SK-N-SH treated with all-trans-retinoic acid at 6 μM for 48 hours (cell line): ENCODE data around the gene CRYGS.

Experiments used
- ATAC-seq: fragments of 200-7000 bp; cut with Tn5 transposase; 3 replicates; pipeline ENCODE4 v1.9.1; 2020; ENCODE audit warnings: mild to moderate bottlenecking, moderate library complexity
- ARNTL ChIP-seq: fragments of 450-650 bp; formaldehyde crosslinking; IDR thresholded peaks from 2 replicates; pipeline ENCODE4 v1.5.0; 2020; ENCODE audit warnings: low read depth, mild to moderate bottlenecking, moderate library complexity, borderline replicate concordance
- BACH2 ChIP-seq: fragments of 250-450 bp; sonication (Bioruptor Pico); IDR thresholded peaks from 2 replicates; pipeline ENCODE4 v1.9.0; 2021; ENCODE audit warnings: mild to moderate bottlenecking, borderline replicate concordance
- CREB5 ChIP-seq: fragments of 250-450 bp; sonication (Bioruptor Pico); IDR thresholded peaks from 2 replicates; pipeline ENCODE4 v1.5.1; 2020; ENCODE audit warnings: low read depth, mild to moderate bottlenecking, moderate library complexity
- CSDC2 ChIP-seq: fragments of 250-450 bp; sonication (Bioruptor Pico); IDR thresholded peaks from 2 replicates; pipeline ENCODE4 v1.5.0; 2020; ENCODE audit warnings: mild to moderate bottlenecking, moderate library complexity
- CSRNP3 ChIP-seq: fragments of 250-450 bp; sonication (Bioruptor Pico); IDR thresholded peaks from 2 replicates; pipeline ENCODE4 v1.5.1; 2021; ENCODE audit warnings: mild to moderate bottlenecking, moderate library complexity
- ESRRG ChIP-seq: fragments of 250-450 bp; sonication (Bioruptor Pico); IDR thresholded peaks from 2 replicates; pipeline ENCODE4 v1.6.1; 2021; ENCODE audit warnings: mild to moderate bottlenecking
- GLIS3 ChIP-seq: fragments of 250-450 bp; sonication (Bioruptor Pico); IDR thresholded peaks from 2 replicates; pipeline ENCODE4 v1.5.0; 2020; ENCODE audit warnings: mild to moderate bottlenecking, moderate library complexity
- ISL1 ChIP-seq: fragments of 250-450 bp; sonication (Bioruptor Pico); IDR thresholded peaks from 2 replicates; pipeline ENCODE4 v2.1.2; 2022; ENCODE audit warnings: mild to moderate bottlenecking, moderate library complexity
- OSR1 ChIP-seq: fragments of 250-450 bp; sonication (Bioruptor Pico); IDR thresholded peaks from 2 replicates; pipeline ENCODE4 v1.8.0; 2022; ENCODE audit warnings: moderate library complexity, mild to moderate bottlenecking, inconsistent platforms
- PATZ1 ChIP-seq: fragments of 250-450 bp; sonication (Bioruptor Pico); IDR thresholded peaks from 2 replicates; pipeline ENCODE4 v1.8.0; 2020; ENCODE audit warnings: mild to moderate bottlenecking, moderate library complexity, borderline replicate concordance
- POU6F1 ChIP-seq: fragments of 250-450 bp; sonication (Bioruptor Pico); IDR thresholded peaks from 2 replicates; pipeline ENCODE4 v1.8.0; 2021; ENCODE audit warnings: low read depth, mild to moderate bottlenecking, moderate library complexity, borderline replicate concordance
- PPARA ChIP-seq: fragments of 250-450 bp; sonication (Bioruptor Pico); IDR thresholded peaks from 2 replicates; pipeline ENCODE4 v1.5.0; 2020; ENCODE audit warnings: mild to moderate bottlenecking, borderline replicate concordance
- RARB ChIP-seq: fragments of 250-450 bp; sonication (Bioruptor Pico); IDR thresholded peaks from 2 replicates; pipeline ENCODE4 v1.8.0; 2021; ENCODE audit warnings: mild to moderate bottlenecking, moderate library complexity
- TCF4 ChIP-seq: fragments of 250-450 bp; sonication (Bioruptor Pico); IDR thresholded peaks from 2 replicates; pipeline ENCODE4 v1.8.0; 2021; ENCODE audit warnings: mild to moderate bottlenecking, moderate library complexity, borderline replicate concordance
- TOX ChIP-seq: fragments of 250-450 bp; sonication (Bioruptor Pico); IDR thresholded peaks from 2 replicates; pipeline ENCODE4 v1.8.0; 2021; ENCODE audit warnings: mild to moderate bottlenecking, moderate library complexity, borderline replicate concordance
- ZFP3 ChIP-seq: fragments of 250-450 bp; sonication (Bioruptor Pico); IDR thresholded peaks from 2 replicates; pipeline ENCODE4 v1.5.0; 2020; ENCODE audit warnings: mild to moderate bottlenecking, moderate library complexity
- ZFP30 ChIP-seq: fragments of 450-650 bp; formaldehyde crosslinking; IDR thresholded peaks from 2 replicates; pipeline ENCODE4 v1.5.0; 2022; ENCODE audit warnings: mild to moderate bottlenecking, moderate library complexity
- ZNF565 ChIP-seq: fragments of 450-650 bp; formaldehyde crosslinking; conservative IDR thresholded peaks from 2 replicates; pipeline ENCODE4 v1.5.0; 2020; ENCODE audit warnings: low read depth, mild to moderate bottlenecking, moderate library complexity
- ZNF70 ChIP-seq: fragments of 450-650 bp; formaldehyde crosslinking; IDR thresholded peaks from 2 replicates; pipeline ENCODE4 v1.5.0; 2020; ENCODE audit warnings: mild to moderate bottlenecking, moderate library complexity
- ZNF8 ChIP-seq: fragments of 450-650 bp; formaldehyde crosslinking; IDR thresholded peaks from 2 replicates; pipeline ENCODE4 v1.5.0; 2020; ENCODE audit warnings: mild to moderate bottlenecking, moderate library complexity

CRYGS gene

GRCh38 chr3:186515125-186515524, 29.1 kb downstream of the CRYGS start:
- no peak for ATAC-seq
- no peak for TF ChIP-seq ARNTL (CRISPR knock-in tag)
- TF ChIP-seq ZNF70 (CRISPR knock-in tag): no peak
- TF ChIP-seq GLIS3 (CRISPR knock-in tag): no peak
- TF ChIP-seq OSR1 (CRISPR knock-in tag): no peak
- no peak for TF ChIP-seq ZNF8 (CRISPR knock-in tag)
- TF ChIP-seq CSRNP3: no peak
- no peak for TF ChIP-seq TOX (CRISPR knock-in tag)
- no peak for TF ChIP-seq BACH2
- no peak for TF ChIP-seq ISL1 (CRISPR knock-in tag)
- TF ChIP-seq CREB5: no peak
- no peak for TF ChIP-seq CSDC2 (CRISPR knock-in tag)
- no peak for TF ChIP-seq ZNF565 (CRISPR knock-in tag)
- TF ChIP-seq PPARA (CRISPR knock-in tag): no peak
- TF ChIP-seq TCF4: no peak

- no peak for TF ChIP-seq ZFP3 (CRISPR knock-in tag)
- ATAC-seq: peak; percentile 70
Observed at GRCh38 chr3:186514296-186515002, 29.7 kb downstream of the CRYGS start.

GRCh38 chr3:186513386-186513785, 30.8 kb downstream of the CRYGS start:
- no peak for ATAC-seq
- TF ChIP-seq POU6F1 (CRISPR knock-in tag): no peak
- TF ChIP-seq ZNF70 (CRISPR knock-in tag): no peak
- TF ChIP-seq GLIS3 (CRISPR knock-in tag): no peak
- TF ChIP-seq TOX (CRISPR knock-in tag): no peak
- TF ChIP-seq ZNF565 (CRISPR knock-in tag): no peak
- no peak for TF ChIP-seq CREB5
- no peak for TF ChIP-seq ARNTL (CRISPR knock-in tag)

- no peak for TF ChIP-seq CREB5
- no peak for TF ChIP-seq BACH2
- TF ChIP-seq ESRRG (CRISPR knock-in tag): no peak
- no peak for TF ChIP-seq ZFP30 (CRISPR knock-in tag)
- TF ChIP-seq TCF4: no peak
- no peak for TF ChIP-seq RARB (CRISPR knock-in tag)
- TF ChIP-seq PATZ1 (CRISPR knock-in tag): no peak
- TF ChIP-seq GLIS3 (CRISPR knock-in tag): no peak
- TF ChIP-seq ARNTL (CRISPR knock-in tag): no peak
- no peak for TF ChIP-seq PPARA (CRISPR knock-in tag)
- TF ChIP-seq ZNF8 (CRISPR knock-in tag): no peak
- no peak for ATAC-seq
Observed at GRCh38 chr3:186512570-186513302, 31.4 kb downstream of the CRYGS start.
